ENCODE results near the gene HEATR5B.
"Not testable (repeated sequence)": the region's sequence is repeated elsewhere in the genome, so short reads cannot be mapped to it uniquely, and the experiment has no call there.

Gene HEATR5B

GRCh38 chr2:36976065-36976464, 108.1 kb downstream of the HEATR5B start:
- no peak for DNase-seq

DNA sequence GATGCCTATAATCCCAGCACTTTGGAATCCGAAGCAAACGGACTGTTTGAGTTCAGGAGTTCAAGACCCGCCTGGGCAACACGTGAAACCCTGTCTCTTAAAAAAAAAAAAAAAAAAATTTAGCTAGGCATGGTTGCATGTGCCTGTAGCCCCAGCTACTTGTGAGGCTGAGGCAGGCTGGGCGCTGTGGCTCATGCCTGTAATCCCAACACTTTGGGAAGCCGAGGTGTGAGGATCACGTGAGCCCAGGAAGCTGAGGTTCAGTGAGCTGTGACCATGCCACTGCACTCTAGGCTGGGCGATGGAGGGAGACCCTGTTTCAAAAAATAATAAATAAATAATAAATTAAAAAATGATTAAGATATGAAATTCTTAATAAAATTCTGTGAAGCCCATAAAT, 108.9 kb downstream of the HEATR5B start:
- DNase-seq: no peak

GRCh38 chr2:36973320-36973719, 110.9 kb downstream of the HEATR5B start:
- no peak for DNase-seq

DNA sequence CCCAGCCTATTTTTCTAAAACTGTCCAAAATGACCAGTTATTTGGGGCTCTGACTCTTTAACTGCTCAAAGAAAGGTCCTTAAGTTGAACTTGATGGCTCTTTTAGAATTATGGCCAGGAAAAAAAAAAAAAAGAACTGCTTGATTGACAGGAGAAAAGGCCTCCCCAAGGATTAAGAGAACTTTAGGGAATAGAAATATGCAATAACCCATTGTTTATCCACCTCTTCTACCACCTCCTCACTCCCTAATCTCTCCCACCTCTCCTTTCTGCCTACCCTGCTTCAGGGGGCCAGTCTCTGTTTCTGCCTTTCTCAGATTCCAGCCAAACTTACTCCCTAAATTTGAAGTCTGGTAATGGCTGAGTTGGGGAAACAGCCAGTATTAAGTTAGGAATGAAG, 112.2 kb downstream of the HEATR5B start:
- DNase-seq: no peak

GRCh38 chr2:36967236-36967876, 116.8 kb downstream of the HEATR5B start:
- no peak for DNase-seq

GRCh38 chr2:36966370-36967235, 117.6 kb downstream of the HEATR5B start, which contains the start of gene STRN:
Gene STRN, minus strand, starts transcription at chr2:36966536. Its CDS starts 73 bp downstream, at chr2:36966463.
- DNase-seq: peak; percentile 89

- peak; percentile 49 for DNase-seq
These were observed 118.3 kb downstream of the HEATR5B start for GRCh38 chr2:36965751-36966369.

GRCh38 chr2:36965206-36965605, 119.0 kb downstream of the HEATR5B start:
- no peak for DNase-seq

DNA sequence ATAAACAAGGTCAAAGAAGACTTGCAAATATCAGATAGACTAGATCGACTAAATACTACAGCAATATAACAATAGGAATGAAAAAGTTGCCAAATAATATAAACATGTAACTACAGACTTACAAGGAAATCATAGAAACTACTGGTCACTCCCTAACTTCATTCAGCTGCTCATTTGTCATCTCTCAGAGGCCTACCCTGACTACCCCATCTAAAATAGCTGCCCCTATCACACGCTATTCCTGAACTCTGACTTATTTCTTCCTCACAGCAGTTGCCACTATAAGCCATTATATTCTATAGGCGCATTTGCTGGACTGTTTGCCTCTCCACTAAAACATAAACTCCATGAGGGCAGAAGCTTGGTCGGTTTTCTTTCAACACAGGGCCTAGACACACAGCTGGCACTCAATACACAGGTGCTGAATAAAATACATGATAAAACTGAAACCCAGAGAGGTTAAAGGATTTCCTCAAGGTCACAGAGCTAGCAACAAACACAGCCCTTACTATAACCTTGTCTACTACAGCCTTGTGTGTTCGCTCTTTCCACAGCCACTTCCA, 119.6 kb downstream of the HEATR5B start:
- DNase-seq: no peak

DNA sequence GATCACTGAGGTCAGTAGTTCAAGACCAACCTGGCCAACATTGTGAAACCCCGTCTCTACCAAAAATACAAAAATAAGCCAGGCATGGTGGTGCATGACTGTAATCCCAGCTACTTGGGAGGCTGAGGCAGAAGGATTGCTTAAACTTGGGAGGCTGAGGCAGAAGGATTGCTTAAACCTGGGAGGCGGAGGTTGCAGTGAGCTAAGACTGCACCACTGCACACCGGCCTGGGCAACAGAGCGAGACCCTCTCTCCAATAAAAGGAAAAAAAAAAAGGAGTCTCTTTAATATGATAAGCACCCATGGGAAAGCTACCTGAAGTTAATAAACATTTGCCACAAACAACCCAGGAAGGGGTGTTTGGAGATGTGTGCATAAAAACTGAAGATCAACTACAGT, 120.4 kb downstream of the HEATR5B start:
- DNase-seq: no peak

- no peak for DNase-seq
These were observed 121.1 kb downstream of the HEATR5B start for GRCh38 chr2:36963106-36963505.

DNA sequence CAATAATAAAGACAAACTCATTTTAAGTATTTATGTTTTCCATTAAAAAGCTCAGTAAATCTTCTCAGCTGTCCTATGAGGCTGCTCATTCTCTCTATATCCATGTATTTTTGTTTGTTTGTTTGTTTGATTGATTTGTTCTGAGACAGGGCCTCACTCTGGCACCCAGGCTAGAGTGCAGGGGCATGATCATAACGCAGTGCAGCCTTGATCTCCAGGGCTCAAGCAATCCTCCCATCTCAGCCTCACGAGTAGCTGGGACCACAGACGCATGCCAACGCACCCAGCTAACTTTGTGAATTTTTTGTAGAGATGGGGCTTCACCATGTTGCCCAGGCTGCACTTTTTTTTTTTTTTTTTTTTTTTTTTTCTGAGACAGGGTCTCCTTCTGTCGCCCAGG, 123.4 kb downstream of the HEATR5B start:
- DNase-seq: no peak

DNA sequence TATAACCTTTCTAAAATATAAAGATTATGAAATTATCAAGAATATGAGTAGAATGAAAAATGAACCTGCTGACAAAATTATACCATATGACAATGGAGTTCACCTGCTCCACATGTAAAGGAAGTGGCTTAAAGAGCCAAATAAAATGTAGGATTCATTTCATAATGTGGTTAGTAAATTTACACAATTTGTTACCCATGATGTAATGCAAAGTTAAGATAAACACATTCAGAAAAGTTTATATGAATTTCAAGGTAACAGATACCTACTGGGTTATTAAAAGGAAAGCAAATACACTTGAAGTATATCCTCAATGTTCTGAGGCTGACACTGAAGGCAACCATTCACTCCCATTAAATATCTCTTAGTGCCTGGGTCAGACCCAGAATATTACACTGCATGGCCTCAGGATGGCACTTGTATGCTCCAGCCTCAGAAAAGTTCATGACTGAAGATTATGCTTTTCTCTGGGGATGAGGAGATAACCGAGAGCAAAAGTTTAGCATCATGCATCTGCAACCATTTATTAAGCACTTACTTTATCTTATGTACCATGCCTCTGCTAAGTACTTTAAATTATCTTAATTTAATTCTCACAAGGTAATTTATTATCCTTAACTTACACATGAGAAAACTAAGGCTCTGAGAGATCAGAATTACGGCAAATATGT, 124.0 kb downstream of the HEATR5B start:
- DNase-seq: no peak

- no peak for DNase-seq
These were observed 129.1 kb downstream of the HEATR5B start for GRCh38 chr2:36954977-36955607.

- DNase-seq: no peak
These were observed 131.4 kb downstream of the HEATR5B start for GRCh38 chr2:36952748-36953197.

- no peak for DNase-seq
These were observed 132.6 kb downstream of the HEATR5B start for GRCh38 chr2:36951574-36951973.

DNA sequence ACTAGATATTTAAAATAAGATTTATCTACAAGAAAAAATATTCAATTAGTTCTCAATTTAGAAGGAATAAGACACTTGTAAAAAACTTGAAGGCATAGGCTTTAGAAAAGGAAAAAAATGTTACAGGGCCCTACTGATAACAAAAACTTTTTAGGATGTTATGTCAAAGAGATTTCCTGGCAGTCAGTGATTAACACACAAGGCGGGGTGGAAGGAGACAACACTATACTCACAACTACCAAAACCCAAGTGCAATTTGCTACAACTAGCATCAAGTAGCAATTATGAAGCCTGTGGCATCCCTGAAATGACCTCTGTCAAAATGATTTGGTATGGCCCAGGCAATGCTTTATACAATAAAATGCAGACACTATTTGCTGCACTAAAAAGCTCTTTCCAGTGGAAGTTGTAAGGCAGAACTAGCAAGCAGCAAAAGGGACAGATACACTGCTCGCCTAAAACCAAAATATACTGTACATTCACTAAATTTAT, 133.1 kb downstream of the HEATR5B start:
- no peak for DNase-seq

GRCh38 chr2:36949845-36950244, 134.3 kb downstream of the HEATR5B start:
- no peak for DNase-seq

GRCh38 chr2:36945240-36945639, 138.9 kb downstream of the HEATR5B start:
- not testable (repeated sequence) for DNase-seq

GRCh38 chr2:36941867-36942266, 142.3 kb downstream of the HEATR5B start:
- no peak for DNase-seq

GRCh38 chr2:36936526-36936925, 147.6 kb downstream of the HEATR5B start:
- DNase-seq: not testable (repeated sequence)

DNA sequence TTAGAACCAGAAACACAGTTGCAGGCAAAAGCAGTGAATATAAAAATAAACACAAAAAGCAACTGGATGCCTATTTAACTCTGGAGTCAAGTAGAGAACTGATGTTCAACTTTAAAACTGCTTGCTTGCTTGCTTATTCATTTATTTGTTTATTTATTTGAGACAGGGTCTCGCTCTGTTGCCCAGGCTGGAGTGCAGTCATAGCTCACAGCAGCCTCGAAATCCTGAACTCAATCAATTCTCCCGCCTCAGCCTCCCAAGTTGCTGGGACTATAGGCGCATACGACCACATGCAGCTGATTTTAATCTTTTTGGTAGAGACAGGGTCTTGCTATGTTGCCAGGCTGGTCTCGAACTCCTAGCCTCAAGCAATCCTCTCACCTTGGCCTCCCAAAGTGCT, 152.5 kb downstream of the HEATR5B start:
- not testable (repeated sequence) for DNase-seq
